ENCODE results near the gene RHBDD1.

Gene RHBDD1

GRCh38 chr2:227025510-227025909 is 189.7 kb downstream of the RHBDD1 start:
- Histone ChIP-seq H3K9me3 (no peaks in the 10 kb centered on the region), H3K4me1 (no peaks in the 10 kb centered on the region), H3K27me3 (no peaks in the 10 kb centered on the region), H3K36me3 (no peaks in the 10 kb centered on the region), H3K4me3 (ENCODE audit: low read depth, low read length) (no peak overlapping the region)
- DNase-seq: no peak
- no peak for TF ChIP-seq CTCF (IDR thresholded peaks at IDR 0.05; ENCODE audit: low read depth, low read length)

GRCh38 chr2:227029426-227030105 is 193.7 kb downstream of the RHBDD1 start:
- no peak for DNase-seq
- Histone ChIP-seq H3K36me3 (no peaks in the 10 kb centered on the region), H3K4me1 (no peaks in the 10 kb centered on the region), H3K27me3 (0 out of 2 replicates have a peak, but pooled peaks cover 3% of the 10 kb centered on the region), H3K9me3 (no peaks in the 10 kb centered on the region), H3K4me3 (ENCODE audit: low read depth, low read length) (no peak overlapping the region)
- no peak for TF ChIP-seq CTCF (IDR thresholded peaks at IDR 0.05; ENCODE audit: low read depth, low read length)

- H3K4me1 ChIP-seq: no peaks in the 10 kb centered on the region
Measured at GRCh38 chr2:227030789-227031188, 194.9 kb downstream of the RHBDD1 start.

GRCh38 chr2:227031379-227031778 is 195.5 kb downstream of the RHBDD1 start:
- H3K4me1 ChIP-seq: no peaks in the 10 kb centered on the region
- no peaks in the 10 kb centered on the region for H3K9me3 ChIP-seq
- no peak for TF ChIP-seq CTCF (IDR thresholded peaks at IDR 0.05; ENCODE audit: low read depth, low read length)
- no peaks in the 10 kb centered on the region for H3K36me3 ChIP-seq
- no peak overlapping the region for H3K4me3 ChIP-seq (ENCODE audit: low read depth, low read length)
- no peak for DNase-seq
- 0 out of 2 replicates have a peak, but pooled peaks cover 3% of the 10 kb centered on the region for H3K27me3 ChIP-seq

More at GRCh38 chr2:227030789-227031188, 194.9 kb downstream of the RHBDD1 start:
- H3K4me3 ChIP-seq (ENCODE audit: low read depth, low read length): no peak overlapping the region
- H3K36me3 ChIP-seq: no peaks in the 10 kb centered on the region
- TF ChIP-seq CTCF (IDR thresholded peaks at IDR 0.05; ENCODE audit: low read depth, low read length): no peak
- no peak for DNase-seq
- 0 out of 2 replicates have a peak, but pooled peaks cover 3% of the 10 kb centered on the region for H3K27me3 ChIP-seq
- no peaks in the 10 kb centered on the region for H3K9me3 ChIP-seq

- H3K4me1 ChIP-seq: no peaks in the 10 kb centered on the region
- H3K27me3 ChIP-seq: 0 out of 2 replicates have a peak, but pooled peaks cover 3% of the 10 kb centered on the region
- peak; percentile 83 for TF ChIP-seq CTCF (IDR thresholded peaks at IDR 0.05; ENCODE audit: low read depth, low read length)
- no peaks in the 10 kb centered on the region for H3K9me3 ChIP-seq
- H3K4me3 ChIP-seq (ENCODE audit: low read depth, low read length): no peak overlapping the region
- peak; percentile 69 for DNase-seq
- no peaks in the 10 kb centered on the region for H3K36me3 ChIP-seq
Measured at GRCh38 chr2:227033471-227034148, 197.8 kb downstream of the RHBDD1 start.
